GM19351 (cell line): Measurements from ENCODE around the gene TMEM272.
"Not testable (repeated sequence)": the region's sequence is repeated elsewhere in the genome, so short reads cannot be mapped to it uniquely, and the experiment has no call there.

Experiments
- ATAC-seq: cut with Tn5 transposase; IDR thresholded peaks from one replicate; pipeline ENCODE4 v1.9.1; 2021; ENCODE audit warnings: mild to moderate bottlenecking, moderate library complexity; ENCODE audit not compliant: unreplicated experiment

The TMEM272 gene

GRCh38 chr13:51825681-51826254, 19.2 kb downstream of the TMEM272 start:
- ATAC-seq = no peak

- no peak for ATAC-seq
Observed at GRCh38 chr13:51825165-51825592, 19.8 kb downstream of the TMEM272 start.

- not testable (repeated sequence) for ATAC-seq
Observed at GRCh38 chr13:51824712-51825111, 20.3 kb downstream of the TMEM272 start.

- ATAC-seq = no peak
Observed at GRCh38 chr13:51823863-51824262, 21.1 kb downstream of the TMEM272 start.

GRCh38 chr13:51823359-51823758, 21.6 kb downstream of the TMEM272 start:
- no peak for ATAC-seq

- ATAC-seq = no peak
Observed at GRCh38 chr13:51822106-51822815, 22.7 kb downstream of the TMEM272 start.

GRCh38 chr13:51821606-51822005, 23.4 kb downstream of the TMEM272 start:
- ATAC-seq = no peak

GRCh38 chr13:51820016-51820597, 24.9 kb downstream of the TMEM272 start:
- ATAC-seq = no peak

- no peak for ATAC-seq
Observed at GRCh38 chr13:51819544-51819943, 25.4 kb downstream of the TMEM272 start.

GRCh38 chr13:51818781-51819511, 26.0 kb downstream of the TMEM272 start:
- no peak for ATAC-seq

- ATAC-seq = no peak
Observed at GRCh38 chr13:51818276-51818675, 26.7 kb downstream of the TMEM272 start.

- ATAC-seq = no peak
Observed at GRCh38 chr13:51817717-51818116, 27.3 kb downstream of the TMEM272 start.

GRCh38 chr13:51816604-51817249, 28.2 kb downstream of the TMEM272 start:
- ATAC-seq = no peak

- ATAC-seq = no peak
Observed at GRCh38 chr13:51815848-51816247, 29.1 kb downstream of the TMEM272 start.

GRCh38 chr13:51814825-51815650, 29.9 kb downstream of the TMEM272 start:
- ATAC-seq = peak; percentile 91

GRCh38 chr13:51814071-51814470, 30.9 kb downstream of the TMEM272 start:
- ATAC-seq = no peak

GRCh38 chr13:51811920-51812451, 33.0 kb downstream of the TMEM272 start:
- no peak for ATAC-seq

- no peak for ATAC-seq
Observed at GRCh38 chr13:51811046-51811445, 33.9 kb downstream of the TMEM272 start.

GRCh38 chr13:51808811-51809210, 36.2 kb downstream of the TMEM272 start:
- no peak for ATAC-seq

- no peak for ATAC-seq
Observed at GRCh38 chr13:51807041-51807440, 37.9 kb downstream of the TMEM272 start.
